ENCODE data around the gene CCDC138.

The CCDC138 gene

GRCh38 chr2:108912629-108912902, 126.0 kb downstream of the CCDC138 start:
- in situ Hi-C loops (cut with HindIII; ENCODE audit: low sequenced_read_pairs), result no loop called here
- no peak for TF ChIP-seq CTCF (IDR thresholded peaks at IDR 0.05; ENCODE audit: low read depth, low read length, missing control alignments)
- no peak overlapping the region for H3K4me3 ChIP-seq (ENCODE audit: low read depth, low read length)
- no peak for DNase-seq (ENCODE audit: low read depth)

- TF ChIP-seq CTCF (IDR thresholded peaks at IDR 0.05; ENCODE audit: low read depth, low read length, missing control alignments), result no peak
- in situ Hi-C loops (cut with HindIII; ENCODE audit: low sequenced_read_pairs), result no loop called here
- DNase-seq (ENCODE audit: low read depth), result no peak
- H3K4me3 ChIP-seq (ENCODE audit: low read depth, low read length), result no peak overlapping the region
Measured at GRCh38 chr2:108916122-108916795, 129.7 kb downstream of the CCDC138 start.

- in situ Hi-C loops (cut with HindIII; ENCODE audit: low sequenced_read_pairs), result no loop called here
- DNase-seq (ENCODE audit: low read depth), result no peak
- H3K4me3 ChIP-seq (ENCODE audit: low read depth, low read length), result no peak overlapping the region
Measured at GRCh38 chr2:108916796-108917421, 130.3 kb downstream of the CCDC138 start.

GRCh38 chr2:108917526-108917925, 131.0 kb downstream of the CCDC138 start:
- no peak overlapping the region for H3K4me3 ChIP-seq (ENCODE audit: low read depth, low read length)
- DNase-seq (ENCODE audit: low read depth), result no peak
- in situ Hi-C loops (cut with HindIII; ENCODE audit: low sequenced_read_pairs), result no loop called here
- TF ChIP-seq CTCF (IDR thresholded peaks at IDR 0.05; ENCODE audit: low read depth, low read length, missing control alignments), result no peak

More at GRCh38 chr2:108916796-108917421, 130.3 kb downstream of the CCDC138 start:
- no peak for TF ChIP-seq CTCF (IDR thresholded peaks at IDR 0.05; ENCODE audit: low read depth, low read length, missing control alignments)

GRCh38 chr2:108918156-108918874, 131.7 kb downstream of the CCDC138 start:
- TF ChIP-seq CTCF (IDR thresholded peaks at IDR 0.05; ENCODE audit: low read depth, low read length, missing control alignments), result no peak
- H3K4me3 ChIP-seq (ENCODE audit: low read depth, low read length), result no peak overlapping the region
- DNase-seq (ENCODE audit: low read depth), result no peak
- in situ Hi-C loops (cut with HindIII; ENCODE audit: low sequenced_read_pairs), result no loop called here

DNA sequence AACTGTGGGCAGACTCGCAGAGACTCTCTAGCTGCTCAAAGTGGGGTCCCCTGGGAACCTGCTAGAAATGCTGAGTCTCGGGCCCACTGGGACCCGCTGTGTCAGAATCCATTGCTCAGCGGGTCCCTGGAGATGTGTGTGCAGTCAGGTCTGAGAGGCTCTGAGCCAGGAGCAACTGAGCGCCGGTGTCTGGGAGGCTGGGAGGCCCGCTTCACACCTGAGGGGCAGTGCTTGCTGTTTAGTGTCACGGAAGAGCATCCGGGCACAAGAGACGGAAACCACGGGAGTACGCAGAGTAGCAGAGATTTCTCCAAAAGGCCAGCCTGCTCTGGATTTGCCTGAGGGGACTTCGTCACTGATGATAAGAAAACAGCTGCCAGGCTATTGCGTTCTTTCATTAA, 132.4 kb downstream of the CCDC138 start:
- in situ Hi-C loops (cut with HindIII; ENCODE audit: low sequenced_read_pairs), result no loop called here
- no peak overlapping the region for H3K4me3 ChIP-seq (ENCODE audit: low read depth, low read length)
- DNase-seq (ENCODE audit: low read depth), result no peak
- no peak for TF ChIP-seq CTCF (IDR thresholded peaks at IDR 0.05; ENCODE audit: low read depth, low read length, missing control alignments)

Data from astrocyte of the cerebellum (primary cell).